Thoracic aorta endothelial cell (primary cell): ENCODE data around the gene NT5C1B. TPM values are rescaled to one million over a fixed set of nuclear protein-coding genes. Genes with fewer than 3 reads are reported as not detected.

ENCODE experiments used
- small RNA-seq: library from RNA; depleted of rRNA; stranded (forward); fragments of <200 nt; gene quantifications from one replicate; pipeline ENCODE3, GENCODE V24; 2012
- total RNA-seq: library from RNA; depleted of rRNA; stranded (reverse); fragments of >200 nt; gene quantifications from 2 replicates; pipeline ENCODE4 v1.2.3, GENCODE V29; 2012

The NT5C1B gene
- total RNA-seq = not detected in 2 replicates

DNA sequence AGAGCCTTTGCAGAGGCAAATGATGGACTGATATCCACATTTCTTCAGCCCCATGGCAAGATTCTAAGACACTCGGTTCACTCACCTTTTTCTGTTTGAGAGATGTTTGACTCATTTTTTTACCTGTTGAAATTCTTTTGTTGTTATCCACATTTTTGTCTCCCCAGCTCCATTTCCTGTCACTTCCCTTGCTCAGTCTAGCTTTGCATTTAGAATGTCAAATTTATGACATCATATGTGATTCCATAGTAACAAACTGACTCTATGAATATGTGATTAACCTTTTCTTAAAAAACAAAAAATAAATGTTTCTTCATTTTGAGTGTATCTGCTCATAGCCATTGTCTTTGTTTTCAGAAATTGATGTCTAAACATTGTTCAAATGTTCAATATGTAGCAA lies at the start of gene NT5C1B:
Gene NT5C1B (minus strand): TSS at position 216 of the 400 bp plus-strand sequence. CDS start 101 bp downstream, at position 115.

DNA sequence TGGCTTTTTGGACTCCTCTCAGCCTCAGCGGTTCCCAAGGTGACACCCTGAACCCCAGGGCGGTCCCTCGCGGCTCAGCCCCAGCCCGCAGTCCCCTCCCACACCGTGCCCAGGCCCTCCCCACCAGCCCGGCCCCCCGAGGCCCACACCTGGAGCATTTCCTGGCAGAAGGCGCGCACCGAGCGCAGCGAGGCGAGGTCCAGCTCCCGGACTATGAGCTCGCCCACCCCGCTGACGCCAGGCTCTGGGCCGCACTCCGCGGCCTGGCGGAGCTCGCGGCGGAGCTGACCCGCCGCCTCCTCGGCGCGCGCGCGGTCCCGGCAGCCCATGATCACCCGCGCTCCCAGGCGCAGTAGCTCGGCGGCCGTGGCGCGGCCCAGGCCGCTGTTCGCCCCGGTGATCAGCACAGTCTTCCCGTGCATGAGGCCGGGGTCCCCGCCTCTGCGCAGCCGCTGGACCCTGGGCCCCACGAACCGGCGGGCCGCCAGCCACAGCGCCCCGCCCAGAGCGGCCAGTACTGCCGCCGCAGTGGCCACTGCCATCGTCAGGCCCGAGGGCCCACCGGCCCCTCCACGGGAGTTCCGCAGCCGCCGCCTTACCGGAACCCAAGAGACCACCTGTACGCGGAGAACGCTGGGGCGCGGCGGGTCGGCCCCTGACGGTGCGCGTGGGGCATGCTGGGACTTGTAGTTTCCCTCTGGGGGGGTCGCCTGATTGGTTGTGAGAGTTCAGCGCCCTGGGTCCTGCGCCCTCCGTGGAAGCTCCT lies 29.2 kb downstream of the NT5C1B start, which contains the start of gene RDH14:
Gene RDH14 (minus strand): TSS at position 623 of the 766 bp plus-strand sequence. CDS start 81 bp downstream, at position 542.

Small RNAs within 50 kb of the gene (small RNA-seq; reads per million reads assigned to genes)
- gene RNU6-1215P = not detected

Other genes with a start within 250 kb of the NT5C1B start
- gene RDH14, start 28.9 kb downstream of the NT5C1B start, total RNA-seq = 18.2 and 19.4 TPM in 2 replicates